Measurements from ENCODE around the gene KIF13A. TPM values are rescaled to one million over a fixed set of nuclear protein-coding genes. Genes with fewer than 3 reads are reported as not detected.

The KIF13A gene
- total RNA-seq, 4 donors from 2014 or later: 36.3 to 47.5 (median 38.1) TPM

DNA sequence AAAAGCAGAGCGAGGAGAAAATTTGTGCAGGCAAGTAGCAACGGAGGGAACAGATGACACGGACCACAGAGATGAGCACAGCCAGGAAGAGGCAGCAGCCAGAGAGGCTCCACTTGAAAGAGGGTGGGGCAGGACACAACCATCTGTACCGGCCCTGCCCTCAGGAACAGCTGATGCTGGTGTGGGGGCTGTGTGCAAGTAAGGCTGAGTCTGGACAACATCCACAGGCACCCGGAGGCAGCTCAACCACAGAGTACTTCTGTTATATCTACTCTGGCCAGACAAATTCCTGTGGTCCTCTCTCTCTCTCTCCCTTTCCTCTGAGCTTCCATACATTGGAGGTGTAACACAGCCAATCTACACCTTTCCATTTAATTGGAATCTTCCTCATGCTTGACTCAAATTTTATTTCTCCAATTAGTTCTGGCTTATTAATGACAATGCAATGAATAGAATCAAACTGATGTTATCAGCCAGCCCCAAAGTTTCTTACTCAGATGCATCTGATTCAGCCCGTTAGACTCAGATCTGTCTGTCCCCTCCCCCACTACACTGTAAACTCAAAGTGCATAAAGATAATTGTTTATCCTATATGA, 24.9 kb downstream of the KIF13A start:
- no peaks in the 10 kb centered on the region for H3K27me3 ChIP-seq
- intact Hi-C loops (cut with DNase I; ENCODE audit: low total_unique reads) (no loop called here), in situ Hi-C loops (cut with MboI; ENCODE audit: low pct_ligation_motif_present in 1 of 4, low pct_unique_long_range_greater_than_20kb in 1 of 4, low sequenced_read_pairs in 3 of 4) (no loop called here)
- 33 to 57% methylated on average over 4 to 6 of the region's 6 CpGs for WGBS, 2 donors (ENCODE audit: low coverage in 1 of 2)
- H3K36me3 ChIP-seq: no peaks in the 10 kb centered on the region
- H3K4me1 ChIP-seq: peaks cover 12 to 38% (median 16%) of the 10 kb centered on the region in 4 donors
- no peak overlapping the region for H3K4me3 ChIP-seq
- DNase-seq: peak; percentile 51
- TF ChIP-seq EP300 (IDR thresholded peaks at IDR 0.05; ENCODE audit: low read depth) (no peak), POLR2AphosphoS5 (IDR thresholded peaks at IDR 0.05) (peak; percentile 60 to 67 (median 61))
- peak overlapping the region; percentile 44 to 77 (median 56) for H3K27ac ChIP-seq
- H3K9me3 ChIP-seq: no peaks in the 10 kb centered on the region

DNA sequence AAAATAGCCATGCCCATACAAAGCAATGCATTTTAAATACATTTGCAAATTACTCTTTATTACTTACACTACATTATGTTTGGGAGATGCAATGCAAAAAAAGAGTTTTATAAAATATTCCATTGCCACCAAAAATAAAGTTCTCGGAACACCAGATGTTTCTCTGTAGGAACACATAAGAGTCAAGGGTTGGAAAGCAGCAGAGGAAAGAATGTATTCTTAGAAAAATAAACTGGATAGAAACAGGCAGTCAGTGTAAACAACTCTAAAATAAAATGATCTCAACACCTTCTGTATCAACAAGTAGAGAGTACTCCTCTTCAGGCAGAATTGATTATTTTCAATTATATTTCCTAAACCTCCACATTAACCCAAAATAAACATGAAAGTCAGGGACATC, 28.1 kb downstream of the KIF13A start:
- Histone ChIP-seq H3K9me3 (no peaks in the 10 kb centered on the region), H3K4me1 (peaks cover 9 to 27% (median 12%) of the 10 kb centered on the region in 4 donors), H3K36me3 (no peaks in the 10 kb centered on the region), H3K27ac (peak overlapping the region in 1 of 4 donors; percentile 14), H3K27me3 (no peaks in the 10 kb centered on the region), H3K4me3 (no peak overlapping the region)
- no peak for DNase-seq
- 67 to 76% methylated on average over 1 of the region's 1 CpG for WGBS, 2 donors (ENCODE audit: low coverage in 1 of 2)
- in situ Hi-C loops (cut with MboI; ENCODE audit: low pct_ligation_motif_present in 1 of 4, low pct_unique_long_range_greater_than_20kb in 1 of 4, low sequenced_read_pairs in 3 of 4): no loop called here
- intact Hi-C loops (cut with DNase I; ENCODE audit: low total_unique reads): no loop called here
- no peak for TF ChIP-seq EP300 (IDR thresholded peaks at IDR 0.05; ENCODE audit: low read depth)
- TF ChIP-seq, protein P1, sequence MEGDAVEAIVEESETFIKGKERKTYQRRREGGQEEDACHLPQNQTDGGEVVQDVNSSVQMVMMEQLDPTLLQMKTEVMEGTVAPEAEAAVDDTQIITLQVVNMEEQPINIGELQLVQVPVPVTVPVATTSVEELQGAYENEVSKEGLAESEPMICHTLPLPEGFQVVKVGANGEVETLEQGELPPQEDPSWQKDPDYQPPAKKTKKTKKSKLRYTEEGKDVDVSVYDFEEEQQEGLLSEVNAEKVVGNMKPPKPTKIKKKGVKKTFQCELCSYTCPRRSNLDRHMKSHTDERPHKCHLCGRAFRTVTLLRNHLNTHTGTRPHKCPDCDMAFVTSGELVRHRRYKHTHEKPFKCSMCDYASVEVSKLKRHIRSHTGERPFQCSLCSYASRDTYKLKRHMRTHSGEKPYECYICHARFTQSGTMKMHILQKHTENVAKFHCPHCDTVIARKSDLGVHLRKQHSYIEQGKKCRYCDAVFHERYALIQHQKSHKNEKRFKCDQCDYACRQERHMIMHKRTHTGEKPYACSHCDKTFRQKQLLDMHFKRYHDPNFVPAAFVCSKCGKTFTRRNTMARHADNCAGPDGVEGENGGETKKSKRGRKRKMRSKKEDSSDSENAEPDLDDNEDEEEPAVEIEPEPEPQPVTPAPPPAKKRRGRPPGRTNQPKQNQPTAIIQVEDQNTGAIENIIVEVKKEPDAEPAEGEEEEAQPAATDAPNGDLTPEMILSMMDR (IDR thresholded peaks at IDR 0.05): no peak
- no peak for TF ChIP-seq POLR2AphosphoS5 (IDR thresholded peaks at IDR 0.05)
- no peak for TF ChIP-seq POLR2A (IDR thresholded peaks at IDR 0.05)

DNA sequence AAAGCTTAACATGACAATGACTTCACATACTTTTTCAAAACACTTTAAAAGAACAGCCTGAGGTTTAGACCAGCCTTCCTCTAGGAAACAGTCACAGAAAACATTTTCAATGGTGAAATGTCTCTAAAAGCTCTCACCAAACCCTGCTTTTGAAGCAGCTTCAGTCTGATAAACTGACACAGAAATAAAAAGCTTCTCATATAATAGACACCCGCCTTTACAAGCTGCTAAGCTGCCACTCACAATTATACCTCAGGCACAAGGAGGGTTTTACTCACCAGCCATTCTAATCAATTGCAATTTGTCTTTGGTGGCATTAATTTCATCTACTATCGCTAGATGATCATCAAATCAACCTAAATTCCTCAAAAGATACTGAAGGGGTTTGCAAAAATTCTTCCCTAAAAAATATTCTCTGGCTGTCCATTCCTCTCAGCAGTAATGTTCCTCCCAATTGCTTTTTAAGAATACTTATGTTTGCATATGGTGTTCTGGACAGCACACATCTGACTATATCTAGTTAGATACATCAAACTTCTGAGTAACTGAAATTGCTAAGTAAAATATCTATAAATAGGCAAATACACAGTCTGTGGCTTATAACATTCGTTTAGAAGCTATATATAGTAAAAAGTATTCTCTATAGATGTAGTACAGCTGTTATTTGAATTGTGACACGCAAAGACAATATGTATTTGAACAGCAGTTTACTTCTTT, 29.4 kb downstream of the KIF13A start:
- H3K9me3 ChIP-seq: no peaks in the 10 kb centered on the region
- 73 to 76% methylated on average over 4 of the region's 4 CpGs for WGBS, 2 donors (ENCODE audit: low coverage in 1 of 2)
- H3K27ac ChIP-seq: no peak overlapping the region
- no peaks in the 10 kb centered on the region for H3K36me3 ChIP-seq
- no peak for DNase-seq
- no peaks in the 10 kb centered on the region for H3K27me3 ChIP-seq
- peaks cover 9 to 27% (median 12%) of the 10 kb centered on the region in 4 donors for H3K4me1 ChIP-seq
- intact Hi-C loops (cut with DNase I; ENCODE audit: low total_unique reads): no loop called here
- H3K4me3 ChIP-seq: no peak overlapping the region
- TF ChIP-seq EP300 (IDR thresholded peaks at IDR 0.05; ENCODE audit: low read depth) (no peak), POLR2AphosphoS5 (IDR thresholded peaks at IDR 0.05) (no peak), POLR2A (IDR thresholded peaks at IDR 0.05) (no peak)
- TF ChIP-seq, protein P1 (IDR thresholded peaks at IDR 0.05): no peak
- in situ Hi-C loops (cut with MboI; ENCODE audit: low pct_ligation_motif_present in 1 of 4, low pct_unique_long_range_greater_than_20kb in 1 of 4, low sequenced_read_pairs in 3 of 4): no loop called here

DNA sequence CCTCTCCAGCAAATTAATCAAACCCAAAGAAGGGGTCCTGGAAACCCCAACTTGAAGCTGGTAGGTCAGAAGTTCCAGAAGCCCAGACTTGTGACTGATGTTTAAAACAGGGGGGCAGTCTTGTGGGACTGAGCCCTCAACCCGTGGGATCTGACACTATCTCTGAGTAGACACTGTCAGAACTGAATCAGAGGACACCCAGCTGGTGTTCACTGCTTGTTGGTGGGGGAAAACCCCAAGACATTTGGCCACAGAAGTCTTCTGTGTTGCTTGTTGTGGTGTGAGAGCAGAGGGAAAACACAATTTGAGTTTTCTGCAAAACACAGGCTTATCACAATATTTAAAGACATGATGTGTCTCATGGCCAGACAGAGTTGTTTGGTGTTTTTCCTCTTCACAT, 29.9 kb downstream of the KIF13A start:
- Histone ChIP-seq H3K27me3 (no peaks in the 10 kb centered on the region), H3K4me3 (no peak overlapping the region), H3K4me1 (peaks cover 8 to 22% (median 12%) of the 10 kb centered on the region in 4 donors), H3K36me3 (no peaks in the 10 kb centered on the region), H3K9me3 (no peaks in the 10 kb centered on the region), H3K27ac (no peak overlapping the region)
- DNase-seq: no peak
- 30% methylated on average over 1 of the region's 1 CpG; no CpG with 5 or more reads in 1 of the 2 donors for WGBS, 2 donors (ENCODE audit: low coverage in 1 of 2)
- intact Hi-C loops (cut with DNase I; ENCODE audit: low total_unique reads) (no loop called here), in situ Hi-C loops (cut with MboI; ENCODE audit: low pct_ligation_motif_present in 1 of 4, low pct_unique_long_range_greater_than_20kb in 1 of 4, low sequenced_read_pairs in 3 of 4) (no loop called here)
- TF ChIP-seq, protein P1 (IDR thresholded peaks at IDR 0.05): no peak
- no peak for TF ChIP-seq POLR2AphosphoS5 (IDR thresholded peaks at IDR 0.05)
- TF ChIP-seq POLR2A (IDR thresholded peaks at IDR 0.05): no peak
- no peak for TF ChIP-seq EP300 (IDR thresholded peaks at IDR 0.05; ENCODE audit: low read depth)
